Effector CD4-positive, alpha-beta T cell (primary cell): ENCODE measurements around the gene DOCK1.

Source experiments
- DNase-seq: peaks from one replicate; pipeline ENCODE4 v3.0.0-alpha.2; 2020

The DOCK1 gene

GRCh38 chr10:127148933-127149220, 243.6 kb downstream of the DOCK1 start:
- no peak for DNase-seq

- DNase-seq: no peak
These were observed 244.4 kb downstream of the DOCK1 start for GRCh38 chr10:127149501-127150081.

- DNase-seq: no peak
These were observed 244.9 kb downstream of the DOCK1 start for GRCh38 chr10:127150136-127150535.

GRCh38 chr10:127151541-127151940, 246.3 kb downstream of the DOCK1 start:
- DNase-seq: no peak

GRCh38 chr10:127151981-127152699, 246.9 kb downstream of the DOCK1 start:
- DNase-seq: no peak

- no peak for DNase-seq
These were observed 248.0 kb downstream of the DOCK1 start for GRCh38 chr10:127153181-127153580.

- DNase-seq: no peak
These were observed 249.8 kb downstream of the DOCK1 start for GRCh38 chr10:127154831-127155620.

GRCh38 chr10:127157089-127157488, 251.9 kb downstream of the DOCK1 start:
- DNase-seq: no peak

- DNase-seq: no peak
These were observed 252.4 kb downstream of the DOCK1 start for GRCh38 chr10:127157506-127158200.

- DNase-seq: no peak
These were observed 253.4 kb downstream of the DOCK1 start for GRCh38 chr10:127158662-127159061.

- DNase-seq: no peak
These were observed 254.5 kb downstream of the DOCK1 start for GRCh38 chr10:127159648-127160245.

GRCh38 chr10:127161482-127161881, 256.3 kb downstream of the DOCK1 start:
- DNase-seq: no peak

- DNase-seq: no peak
These were observed 257.6 kb downstream of the DOCK1 start for GRCh38 chr10:127162841-127163240.

GRCh38 chr10:127168261-127168660, 263.0 kb downstream of the DOCK1 start:
- no peak for DNase-seq

- DNase-seq: no peak
These were observed 269.6 kb downstream of the DOCK1 start for GRCh38 chr10:127174866-127175265.

- DNase-seq: no peak
These were observed 270.3 kb downstream of the DOCK1 start for GRCh38 chr10:127175357-127176110.

- no peak for DNase-seq
These were observed 271.4 kb downstream of the DOCK1 start for GRCh38 chr10:127176649-127177048.

- no peak for DNase-seq
These were observed 274.5 kb downstream of the DOCK1 start for GRCh38 chr10:127179612-127180250.

GRCh38 chr10:127182161-127182560, 276.9 kb downstream of the DOCK1 start:
- DNase-seq: no peak

GRCh38 chr10:127184582-127184981, 279.4 kb downstream of the DOCK1 start:
- DNase-seq: no peak

- no peak for DNase-seq
These were observed 281.6 kb downstream of the DOCK1 start for GRCh38 chr10:127186813-127187212.

- DNase-seq: no peak
These were observed 284.0 kb downstream of the DOCK1 start for GRCh38 chr10:127189226-127189625.
